Uterus (tissue), 4 donors: Measurements from ENCODE around the gene PSKH1. TPM values are rescaled to one million over a fixed set of nuclear protein-coding genes. Genes with fewer than 3 reads are reported as not detected.

Source experiments
- DNase-seq, 2 donors: peaks; one replicate each; pipeline ENCODE4 v3.0.0-alpha.2; 2019 to 2020
- H3K27ac ChIP-seq, 2 donors: fragments of 200-600 bp; sonication (generic); 1 replicate in 1 of 2; 2 replicates in 1 of 2; pipeline ENCODE4 v1.5.1; 2016 to 2018
- H3K27me3 ChIP-seq, 2 donors: fragments of 200-600 bp; sonication (generic); one replicate each; pipeline ENCODE4 v1.5.1; 2018 to 2019; ENCODE audit warnings: control low read depth in 1 of 2
- H3K36me3 ChIP-seq, 2 donors: fragments of 200-600 bp; sonication (generic); one replicate each; pipeline ENCODE4 v1.5.1; 2019; ENCODE audit warnings: control low read depth in 1 of 2
- H3K4me1 ChIP-seq, 2 donors: fragments of 200-600 bp; sonication (generic); one replicate each; pipeline ENCODE4 v1.5.1; 2018 to 2019; ENCODE audit warnings: control low read depth in 1 of 2
- H3K4me3 ChIP-seq, 2 donors: fragments of 200-600 bp; sonication (generic); 1 replicate in 1 of 2; 2 replicates in 1 of 2; pipeline ENCODE4 v1.5.1; 2018 to 2019; ENCODE audit warnings: mild to moderate bottlenecking in 1 of 2
- H3K9me3 ChIP-seq, 2 donors: fragments of 200-600 bp; sonication (generic); one replicate each; pipeline ENCODE4 v1.5.1; 2019; ENCODE audit warnings: control low read depth in 1 of 2
- CTCF ChIP-seq, 4 experiments: fragments of 200-600 bp in 2 of 4; fragments of 450-650 bp in 2 of 4; sonication (generic) in 2 of 4; IDR thresholded peaks; one replicate each; pipeline ENCODE4 v1.5.1; 2016 to 2019; ENCODE audit warnings: antibody characterized with exemption in 4 of 4, mild to moderate bottlenecking in 2 of 4, moderate library complexity in 1 of 4
- POLR2A ChIP-seq, 2 donors: fragments of 450-650 bp; IDR thresholded peaks; one replicate each; pipeline ENCODE4 v1.6.1; 2016; ENCODE audit warnings: antibody characterized with exemption in 2 of 2, mild to moderate bottlenecking in 1 of 2, moderate library complexity in 1 of 2
- intact Hi-C: fragments of 100-400 bp; cut with DNase I; formaldehyde crosslinking; loops from one replicate; pipeline ENCODE4 v1.15.1; 2023; ENCODE audit warnings: low total_unique reads
- total RNA-seq, 4 donors: library from RNA; depleted of rRNA in 3 of 4; stranded (reverse); fragments of >200 nt in 3 of 4; gene quantifications; one replicate each; pipeline versions ENCODE4 v1.1.0 to v1.2.4, GENCODE V29; 2014 to 2023
- donor health status: DM: yes; HTN: yes; CAD: no.

PSKH1 gene
- total RNA-seq, 4 donors from 2014 or later, result 3.1 to 34.3 (median 24.5) TPM

- no peaks in the 10 kb centered on the region for H3K27me3 ChIP-seq
- peak overlapping the region; percentile 24 to 60 for H3K27ac ChIP-seq
- no peaks in the 10 kb centered on the region for H3K9me3 ChIP-seq
- intact Hi-C loops, result loop anchor here (5.0 to 10.0 kb wide), 2 partner anchors 44 to 111 kb away; partner anchors contain the start of gene NRN1L
- no peaks in the 10 kb centered on the region for H3K36me3 ChIP-seq
- DNase-seq, result no peak
- no peak overlapping the region for H3K4me3 ChIP-seq
- peaks cover 0 to 3% of the 10 kb centered on the region in 2 donors for H3K4me1 ChIP-seq
- no peak for TF ChIP-seq POLR2A (IDR thresholded peaks at IDR 0.05)
- no peak for TF ChIP-seq CTCF (IDR thresholded peaks at IDR 0.05)
Measured at GRCh38 chr16:67926181-67926750, 33.2 kb downstream of the PSKH1 start.

GRCh38 chr16:67927131-67927941 lies 34.3 kb downstream of the PSKH1 start:
- Histone ChIP-seq H3K27me3 (no peaks in the 10 kb centered on the region), H3K4me3 (no peak overlapping the region), H3K4me1 (peaks cover 0 to 3% of the 10 kb centered on the region in 2 donors), H3K36me3 (no peaks in the 10 kb centered on the region), H3K9me3 (no peaks in the 10 kb centered on the region), H3K27ac (peak overlapping the region; percentile 24 to 60)
- intact Hi-C loops, result loop anchor here (5.0 to 10.0 kb wide), 2 partner anchors 45 to 113 kb away; partner anchors contain the start of gene NRN1L
- no peak for TF ChIP-seq POLR2A (IDR thresholded peaks at IDR 0.05)
- no peak for TF ChIP-seq CTCF (IDR thresholded peaks at IDR 0.05)
- no peak for DNase-seq

GRCh38 chr16:67928147-67928546 lies 35.1 kb downstream of the PSKH1 start:
- H3K27ac ChIP-seq, result no peak overlapping the region
- no peak overlapping the region for H3K4me3 ChIP-seq
- H3K27me3 ChIP-seq, result no peaks in the 10 kb centered on the region
- no peak for DNase-seq
- H3K4me1 ChIP-seq, result peaks cover 0 to 3% of the 10 kb centered on the region in 2 donors
- H3K9me3 ChIP-seq, result no peaks in the 10 kb centered on the region
- intact Hi-C loops, result loop anchor here (5.0 to 10.0 kb wide), 2 partner anchors 46 to 113 kb away; partner anchors contain the start of gene NRN1L
- TF ChIP-seq POLR2A (IDR thresholded peaks at IDR 0.05) (no peak), CTCF (IDR thresholded peaks at IDR 0.05) (no peak)
- no peaks in the 10 kb centered on the region for H3K36me3 ChIP-seq

- no peaks in the 10 kb centered on the region for H3K36me3 ChIP-seq
Measured at GRCh38 chr16:67928561-67929364, 35.7 kb downstream of the PSKH1 start.

More at GRCh38 chr16:67928561-67929364, 35.7 kb downstream of the PSKH1 start:
- no peak overlapping the region for H3K27ac ChIP-seq
- H3K4me3 ChIP-seq, result no peak overlapping the region
- DNase-seq, result peak; percentile 59 to 69
- TF ChIP-seq CTCF (IDR thresholded peaks at IDR 0.05) (peak; percentile 69 to 86 (median 78)), POLR2A (IDR thresholded peaks at IDR 0.05) (no peak)
- no peaks in the 10 kb centered on the region for H3K9me3 ChIP-seq
- intact Hi-C loops, result loop anchor here (5.0 to 10.0 kb wide), 2 partner anchors 46 to 114 kb away; partner anchors contain the start of gene NRN1L
- no peaks in the 10 kb centered on the region for H3K27me3 ChIP-seq
- peaks cover 0 to 3% of the 10 kb centered on the region in 2 donors for H3K4me1 ChIP-seq
